PC-9 (cell line): ENCODE data around the gene MAPKAP1. TPM values are rescaled to one million over a fixed set of nuclear protein-coding genes. Genes with fewer than 3 reads are reported as not detected.

Source experiments
- BruUV-seq: library from RNA; stranded (reverse); fragments of 400-500 nt; replicated peaks from 2 replicates; lab custom pipeline; 2021; lab: Mats Ljungman, UMichigan
- CTCF ChIA-PET: fragments of 300-600 bp; sonication (Branson Sonifier 250); formaldehyde crosslinking; loops from one replicate; lab custom pipeline; 2022; ENCODE audit warnings: antibody characterized with exemption; lab: Charles Lee
- POLR2A ChIA-PET: fragments of 300-600 bp; sonication (Branson Sonifier 250); formaldehyde crosslinking; loops from one replicate; lab custom pipeline; 2022; ENCODE audit warnings: antibody characterized with exemption; ENCODE audit not compliant: unreplicated experiment; lab: Charles Lee
- DNase-seq, 2 experiments: peaks; one replicate each; pipeline versions ENCODE4 v3.0.0 to v3.0.0-alpha.2; 2015 to 2022; ENCODE audit warnings: mixed read lengths in 1 of 2
- H2AFZ ChIP-seq: fragments of 200-600 bp; sonication (generic); 2 replicates; pipeline ENCODE4 v1.8.1; 2017; ENCODE audit warnings: antibody characterized with exemption
- H3F3A ChIP-seq: fragments of 200-600 bp; sonication (generic); 2 replicates; pipeline ENCODE4 v1.8.1; 2017; ENCODE audit warnings: antibody characterized with exemption, mild to moderate bottlenecking, low read depth; ENCODE audit not compliant: insufficient read depth
- H3K27ac ChIP-seq: fragments of 200-600 bp; sonication (generic); 2 replicates; pipeline ENCODE4 v1.6.1; 2016; ENCODE audit warnings: mixed run types
- H3K27me3 ChIP-seq: fragments of 200-600 bp; sonication (generic); 2 replicates; pipeline ENCODE4 v1.6.1; 2016; ENCODE audit warnings: low read depth, mixed run types; ENCODE audit not compliant: insufficient read depth
- H3K36me3 ChIP-seq: fragments of 200-600 bp; sonication (generic); 2 replicates; pipeline ENCODE4 v1.6.1; 2016; ENCODE audit warnings: low read depth, mixed run types
- H3K4me1 ChIP-seq: fragments of 200-600 bp; sonication (generic); replicated peaks from 2 replicates; pipeline ENCODE4 v1.6.1; 2016; ENCODE audit warnings: mixed run types; ENCODE audit not compliant: insufficient read depth
- H3K4me2 ChIP-seq: fragments of 200-600 bp; sonication (generic); 2 replicates; pipeline ENCODE4 v1.6.1; 2017; ENCODE audit warnings: mixed run types
- H3K4me3 ChIP-seq: fragments of 200-600 bp; sonication (generic); 2 replicates; pipeline ENCODE4 v1.6.1; 2016; ENCODE audit warnings: mixed run types
- H3K79me2 ChIP-seq: fragments of 200-600 bp; sonication (generic); 2 replicates; pipeline ENCODE4 v1.6.1; 2017; ENCODE audit warnings: low read depth, mixed run types
- H3K9me2 ChIP-seq: fragments of 200-600 bp; sonication (generic); 2 replicates; pipeline ENCODE4 v1.8.1; 2017; ENCODE audit warnings: mild to moderate bottlenecking; ENCODE audit not compliant: insufficient read depth
- H3K9me3 ChIP-seq: fragments of 200-600 bp; sonication (generic); 2 replicates; pipeline ENCODE4 v1.8.1; 2016; ENCODE audit warnings: low read depth; ENCODE audit not compliant: insufficient read depth
- H4K20me1 ChIP-seq: fragments of 200-600 bp; sonication (generic); 2 replicates; pipeline ENCODE4 v1.8.1; 2017; ENCODE audit not compliant: insufficient read depth
- EZH2 ChIP-seq: fragments of 200-600 bp; sonication (generic); IDR thresholded peaks from 2 replicates; pipeline ENCODE4 v1.8.0; 2017; ENCODE audit warnings: antibody characterized with exemption, low read depth
- intact Hi-C: fragments of 100-400 bp; cut with micrococcal nuclease; formaldehyde crosslinking; loops from one replicate; pipeline ENCODE4 v1.10.0; 2022; ENCODE audit not compliant: unreplicated experiment
- total RNA-seq: library from RNA; stranded (reverse); gene quantifications from 2 replicates; pipeline ENCODE4 v1.2.3, GENCODE V29; 2021
- TF ChIP-seq, protein P1 (sequence below): fragments of 200-600 bp; sonication (generic); conservative IDR thresholded peaks from 2 replicates; pipeline ENCODE4 v1.6.1; 2017; ENCODE audit warnings: mixed run types, antibody characterized with exemption, mild to moderate bottlenecking, moderate library complexity

MAPKAP1 gene
- total RNA-seq, 1 experiment from 2014 or later = 115 TPM

DNA sequence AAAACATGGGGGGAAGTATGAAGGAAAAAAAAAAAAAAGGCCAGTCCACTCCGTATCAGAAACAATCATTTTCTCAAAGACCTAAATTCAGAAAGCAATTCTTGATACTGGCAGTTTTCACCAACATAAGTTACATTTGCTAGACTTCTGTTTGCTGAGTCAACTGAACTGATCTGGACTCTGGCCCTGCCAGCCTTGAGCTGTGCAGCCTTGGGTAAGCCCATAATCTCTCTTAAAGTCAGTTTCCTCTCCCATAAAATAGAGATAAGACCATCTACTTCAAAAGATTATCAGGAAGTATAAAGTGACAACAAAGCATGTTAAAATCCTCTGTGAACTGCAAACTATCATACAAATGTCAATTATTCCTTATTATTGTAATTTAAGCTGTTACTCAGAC is 106.8 kb downstream of the MAPKAP1 start:
- no TSS peak for BruUV-seq

DNA sequence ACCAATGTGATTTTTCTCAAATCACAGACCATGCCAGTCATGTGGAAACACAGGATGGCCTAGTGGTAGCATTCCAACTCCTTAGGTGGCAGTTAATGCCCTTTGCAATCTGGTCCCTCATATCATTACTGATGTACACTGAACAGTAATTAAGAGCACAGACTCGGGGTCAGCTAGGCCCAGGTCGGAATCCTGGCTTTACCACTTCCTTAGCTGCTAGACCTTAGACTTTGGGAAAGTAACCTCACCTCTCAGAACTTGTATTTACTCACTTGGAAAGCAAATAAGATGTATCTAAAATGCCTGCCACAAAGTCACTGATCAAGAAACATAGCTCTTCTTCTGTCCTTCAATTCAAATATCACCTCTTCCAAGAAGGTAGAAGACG is 112.8 kb downstream of the MAPKAP1 start:
- Histone ChIP-seq H3K4me3 (no peak overlapping the region), H3K27ac (no peak overlapping the region), H3K9me3 (no peaks in the 10 kb centered on the region), H4K20me1 (no peaks in the 10 kb centered on the region; the same call in none of the 2 replicates), H3K36me3 (no peaks in the 10 kb centered on the region; the same call in 1 of the 2 replicates), H3K79me2 (peaks cover 32% of the 10 kb centered on the region; the same call in 1 of the 2 replicates), H3K4me2 (no peak overlapping the region), H3F3A (peaks cover 11% of the 10 kb centered on the region; the same call in 1 of the 2 replicates), H3K27me3 (no peaks in the 10 kb centered on the region), H2AFZ (no peak overlapping the region), H3K9me2 (no peaks in the 10 kb centered on the region), H3K4me1 (peaks cover 14% of the 10 kb centered on the region)
- ChIA-PET CTCF (interaction anchor here (0.5 kb wide), 2 partner anchors 92 to 563 kb away, joined by 3 read pairs; no protein-coding TSS in a partner anchor), POLR2A (no interaction called here)
- BruUV-seq = no TSS peak
- DNase-seq = no peak
- TF ChIP-seq, protein P1, sequence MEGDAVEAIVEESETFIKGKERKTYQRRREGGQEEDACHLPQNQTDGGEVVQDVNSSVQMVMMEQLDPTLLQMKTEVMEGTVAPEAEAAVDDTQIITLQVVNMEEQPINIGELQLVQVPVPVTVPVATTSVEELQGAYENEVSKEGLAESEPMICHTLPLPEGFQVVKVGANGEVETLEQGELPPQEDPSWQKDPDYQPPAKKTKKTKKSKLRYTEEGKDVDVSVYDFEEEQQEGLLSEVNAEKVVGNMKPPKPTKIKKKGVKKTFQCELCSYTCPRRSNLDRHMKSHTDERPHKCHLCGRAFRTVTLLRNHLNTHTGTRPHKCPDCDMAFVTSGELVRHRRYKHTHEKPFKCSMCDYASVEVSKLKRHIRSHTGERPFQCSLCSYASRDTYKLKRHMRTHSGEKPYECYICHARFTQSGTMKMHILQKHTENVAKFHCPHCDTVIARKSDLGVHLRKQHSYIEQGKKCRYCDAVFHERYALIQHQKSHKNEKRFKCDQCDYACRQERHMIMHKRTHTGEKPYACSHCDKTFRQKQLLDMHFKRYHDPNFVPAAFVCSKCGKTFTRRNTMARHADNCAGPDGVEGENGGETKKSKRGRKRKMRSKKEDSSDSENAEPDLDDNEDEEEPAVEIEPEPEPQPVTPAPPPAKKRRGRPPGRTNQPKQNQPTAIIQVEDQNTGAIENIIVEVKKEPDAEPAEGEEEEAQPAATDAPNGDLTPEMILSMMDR = no peak
- no peak for TF ChIP-seq EZH2
- intact Hi-C loops = no loop called here

More for the DNA sequence above, 106.8 kb downstream of the MAPKAP1 start:
- no peaks in the 10 kb centered on the region for H3K9me3 ChIP-seq
- H3K4me3 ChIP-seq = no peak overlapping the region
- no peak overlapping the region for H3K4me2 ChIP-seq
- intact Hi-C loops = no loop called here
- no peak for TF ChIP-seq EZH2
- TF ChIP-seq, protein P1 = no peak
- H4K20me1 ChIP-seq = no peaks in the 10 kb centered on the region; the same call in none of the 2 replicates
- H3K27ac ChIP-seq = no peak overlapping the region
- no peak for DNase-seq
- H3K36me3 ChIP-seq = no peaks in the 10 kb centered on the region; the same call in 1 of the 2 replicates
- H3K79me2 ChIP-seq = peaks cover 18% of the 10 kb centered on the region; the same call in 1 of the 2 replicates
- H3F3A ChIP-seq = no peaks in the 10 kb centered on the region
- no peaks in the 10 kb centered on the region for H3K27me3 ChIP-seq
- ChIA-PET CTCF (no interaction called here), POLR2A (no interaction called here)
- H3K4me1 ChIP-seq = no peaks in the 10 kb centered on the region
- H3K9me2 ChIP-seq = no peaks in the 10 kb centered on the region
- no peak overlapping the region for H2AFZ ChIP-seq

DNA sequence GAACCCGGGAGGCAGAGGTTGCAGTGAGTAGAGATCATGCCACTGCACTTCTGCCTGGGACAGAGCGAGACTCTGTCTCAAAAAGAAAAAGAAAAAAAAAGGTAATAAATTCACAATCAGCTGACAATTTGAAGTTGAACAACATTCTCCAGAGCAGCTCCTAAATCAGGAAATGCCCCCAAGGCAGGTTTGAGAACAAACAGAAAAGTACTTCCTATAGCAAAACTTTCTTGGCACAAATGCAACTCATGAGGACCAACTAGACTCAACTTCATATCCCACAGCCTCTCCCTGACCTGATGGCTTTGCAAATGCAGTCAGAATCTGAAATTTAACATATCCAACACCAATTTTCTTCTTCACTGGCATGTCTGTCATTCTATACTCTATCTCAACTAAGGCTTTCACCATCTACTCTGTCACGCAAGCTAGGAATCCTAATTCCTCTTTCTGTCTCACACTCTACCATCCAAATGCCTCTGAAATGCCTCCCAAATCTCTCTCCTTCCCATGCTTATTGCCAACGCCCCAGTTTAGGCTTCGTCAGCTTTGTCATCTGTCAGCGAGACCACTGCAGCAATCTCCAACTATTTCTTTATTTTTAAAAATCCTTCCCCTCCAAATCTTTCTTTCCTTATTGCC is 113.3 kb downstream of the MAPKAP1 start:
- Histone ChIP-seq H3K27ac (no peak overlapping the region), H3F3A (peaks cover 11% of the 10 kb centered on the region; the same call in 1 of the 2 replicates), H3K4me2 (no peak overlapping the region), H3K9me3 (no peaks in the 10 kb centered on the region), H3K9me2 (no peaks in the 10 kb centered on the region), H3K4me1 (peaks cover 14% of the 10 kb centered on the region), H4K20me1 (no peaks in the 10 kb centered on the region; the same call in 1 of the 2 replicates), H3K79me2 (peaks cover 30% of the 10 kb centered on the region; the same call in 1 of the 2 replicates), H3K36me3 (no peaks in the 10 kb centered on the region; the same call in 1 of the 2 replicates), H3K27me3 (no peaks in the 10 kb centered on the region), H2AFZ (no peak overlapping the region), H3K4me3 (no peak overlapping the region)
- no peak for TF ChIP-seq EZH2
- TF ChIP-seq, protein P1 = no peak
- BruUV-seq = no TSS peak
- CTCF ChIA-PET = interaction anchor here (0.5 kb wide), 1 partner anchor 564 kb away, joined by 3 read pairs; no protein-coding TSS in a partner anchor
- POLR2A ChIA-PET = no interaction called here
- DNase-seq = peak; percentile 12 to 62
- intact Hi-C loops = no loop called here
